Measurements from ENCODE around the gene CHD9NB. TPM values are rescaled to one million over a fixed set of nuclear protein-coding genes. Genes with fewer than 3 reads are reported as not detected.

CHD9NB gene
- total and polyA plus RNA-seq, 10 of the 15 experiments (the other 5 are each of a cell fraction or from before 2014, with no cell fraction given): 0.14 to 1.6 (median 0.73) TPM

GRCh38 chr16:53093162-53093744 lies 40.6 kb upstream of the CHD9NB start:
- intact Hi-C loops (cut with micrococcal nuclease; ENCODE audit: unreplicated experiment): no loop called here
- Histone ChIP-seq H3K4me3 (no peak overlapping the region), H3K4me1 (ENCODE audit: control insufficient read depth, insufficient read depth, low read length) (peaks cover 55% of the 10 kb centered on the region), H3K9me3 (replicated peaks; ENCODE audit: control insufficient read depth, insufficient read depth, low read length) (no peaks in the 10 kb centered on the region), H3K9ac (ENCODE audit: control insufficient read depth, insufficient read depth, low read length) (peak overlapping the region; percentile 45; the same call in 1 of the 2 replicates), H4K20me1 (ENCODE audit: control insufficient read depth, insufficient read depth) (no peaks in the 10 kb centered on the region), H3K4me2 (ENCODE audit: control insufficient read depth, insufficient read depth) (peak overlapping the region; percentile 84), H2AFZ (ENCODE audit: control insufficient read depth, low read depth, low read length) (no peak overlapping the region), H3K27ac (ENCODE audit: control insufficient read depth, insufficient read depth) (peak overlapping the region; percentile 85), H3K27me3 (replicated peaks in 1 of 2; ENCODE audit: control insufficient read depth in 2 of 2, insufficient read depth in 2 of 2, low read length in 1 of 2) (no peaks in the 10 kb centered on the region), H3K79me2 (ENCODE audit: control insufficient read depth, insufficient read depth, low read length) (peaks cover 50% of the 10 kb centered on the region), H3K36me3 (ENCODE audit: control insufficient read depth in 2 of 2, insufficient read depth in 2 of 2, low read length in 1 of 2) (peaks cover 0 to 1% of the 10 kb centered on the region in 2 experiments; a peak in 2 of 4 replicates)
- BruUV-seq (replicated peaks): no TSS peak
- RAD21 ChIA-PET (ENCODE audit: unreplicated experiment): interaction anchor here (1.3 to 5.6 kb wide), 4 partner anchors 25 to 38 kb away, joined by 4 to 97 read pairs (median 9); partner anchors contain the start of gene CHD9
- in situ Hi-C loops (cut with MboI): no loop called here
- no peak for FAIRE-seq
- CTCF ChIA-PET: interaction anchor here (0.7 to 2.8 kb wide), 5 partner anchors 11 to 38 kb away, joined by 5 to 14 read pairs (median 7); partner anchors contain the start of gene CHD9
- no peak for DNase-seq (ENCODE audit: low read depth, low spot score)
- over 99% methylated on average over 5 of the region's 5 CpGs for WGBS (ENCODE audit: insufficient coverage, insufficient replicate concordance, low lambda C conversion rate, missing lambda C conversion rate)
- no peak for ATAC-seq
- TF ChIP-seq CHD1 (IDR thresholded peaks at IDR 0.05; ENCODE audit: low read depth, low read length): no peak
- TF ChIP-seq, protein P1, sequence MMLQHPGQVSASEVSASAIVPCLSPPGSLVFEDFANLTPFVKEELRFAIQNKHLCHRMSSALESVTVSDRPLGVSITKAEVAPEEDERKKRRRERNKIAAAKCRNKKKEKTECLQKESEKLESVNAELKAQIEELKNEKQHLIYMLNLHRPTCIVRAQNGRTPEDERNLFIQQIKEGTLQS (IDR thresholded peaks at IDR 0.05; ENCODE audit: borderline replicate concordance, extremely low read depth, low read depth, low read length): no peak
- no peak for TF ChIP-seq YY1 (IDR thresholded peaks at IDR 0.05; ENCODE audit: low read depth, low read length)
- POLR2A ChIA-PET: interaction anchor here (0.6 to 4.7 kb wide), 5 partner anchors 10 to 106 kb away, joined by 3 to 66 read pairs (median 3); no protein-coding TSS in a partner anchor
- SMC1A ChIA-PET (ENCODE audit: uncharacterized antibody, unreplicated experiment): interaction anchor here (0.9 to 5.2 kb wide), 9 partner anchors 7 to 114 kb away, joined by 4 to 89 read pairs (median 5); no protein-coding TSS in a partner anchor

GRCh38 chr16:53092284-53092683 lies 39.6 kb upstream of the CHD9NB start:
- SMC1A ChIA-PET (ENCODE audit: uncharacterized antibody, unreplicated experiment): interaction anchor here (0.6 to 5.2 kb wide), 10 partner anchors 8 to 40 kb away, joined by 3 to 89 read pairs (median 5); no protein-coding TSS in a partner anchor
- FAIRE-seq (no peak), DNase-seq (ENCODE audit: low read depth, low spot score) (no peak), ATAC-seq (no peak)
- no TSS peak for BruUV-seq (replicated peaks)
- Histone ChIP-seq H3K4me3 (no peak overlapping the region), H4K20me1 (ENCODE audit: control insufficient read depth, insufficient read depth) (no peaks in the 10 kb centered on the region), H3K4me2 (ENCODE audit: control insufficient read depth, insufficient read depth) (peak overlapping the region; percentile 99; the same call in 1 of the 2 replicates), H3K9ac (ENCODE audit: control insufficient read depth, insufficient read depth, low read length) (no peak overlapping the region), H2AFZ (ENCODE audit: control insufficient read depth, low read depth, low read length) (no peak overlapping the region), H3K36me3 (ENCODE audit: control insufficient read depth in 2 of 2, insufficient read depth in 2 of 2, low read length in 1 of 2) (peaks cover under 1 to 1% of the 10 kb centered on the region in 2 experiments; a peak in 3 of 4 replicates), H3K4me1 (ENCODE audit: control insufficient read depth, insufficient read depth, low read length) (peaks cover 46% of the 10 kb centered on the region), H3K9me3 (replicated peaks; ENCODE audit: control insufficient read depth, insufficient read depth, low read length) (no peaks in the 10 kb centered on the region), H3K27me3 (replicated peaks in 1 of 2; ENCODE audit: control insufficient read depth in 2 of 2, insufficient read depth in 2 of 2, low read length in 1 of 2) (no peaks in the 10 kb centered on the region), H3K27ac (ENCODE audit: control insufficient read depth, insufficient read depth) (peak overlapping the region; percentile 96; the same call in 1 of the 2 replicates), H3K79me2 (ENCODE audit: control insufficient read depth, insufficient read depth, low read length) (peaks cover 47% of the 10 kb centered on the region)
- intact Hi-C loops (cut with micrococcal nuclease; ENCODE audit: unreplicated experiment): no loop called here
- 93% methylated on average over 2 of the region's 2 CpGs for WGBS (ENCODE audit: insufficient coverage, insufficient replicate concordance, low lambda C conversion rate, missing lambda C conversion rate)
- RAD21 ChIA-PET (ENCODE audit: unreplicated experiment): interaction anchor here (0.5 to 5.6 kb wide), 12 partner anchors 8 to 136 kb away, joined by 3 to 97 read pairs (median 4); no protein-coding TSS in a partner anchor
- in situ Hi-C loops (cut with MboI): no loop called here
- POLR2A ChIA-PET: interaction anchor here (0.7 to 4.7 kb wide), 6 partner anchors 9 to 116 kb away, joined by 3 to 66 read pairs (median 4); no protein-coding TSS in a partner anchor
- CTCF ChIA-PET: interaction anchor here (1.2 to 2.8 kb wide), 9 partner anchors 19 to 37 kb away, joined by 3 to 14 read pairs (median 7); partner anchors contain the start of gene CHD9
- TF ChIP-seq HDAC2 (IDR thresholded peaks at IDR 0.05): no peak
- TF ChIP-seq NFYB (IDR thresholded peaks at IDR 0.05; ENCODE audit: insufficient read depth, low read depth, low read length): no peak
- TF ChIP-seq PAX5 (IDR thresholded peaks at IDR 0.05; ENCODE audit: borderline replicate concordance, low read depth, low read length): no peak
- no peak for TF ChIP-seq NFIC (IDR thresholded peaks at IDR 0.05; ENCODE audit: low read depth, low read length)
- no peak for TF ChIP-seq EGR1 (IDR thresholded peaks at IDR 0.05; ENCODE audit: borderline replicate concordance in 1 of 2, low read depth in 2 of 2, low read length in 2 of 2)
- no peak for TF ChIP-seq SRF (IDR thresholded peaks at IDR 0.05; ENCODE audit: low read depth in 2 of 2, low read length in 2 of 2)
- no peak for TF ChIP-seq STAT3 (IDR thresholded peaks at IDR 0.05; ENCODE audit: low read depth, low read length)
- TF ChIP-seq, protein P2, sequence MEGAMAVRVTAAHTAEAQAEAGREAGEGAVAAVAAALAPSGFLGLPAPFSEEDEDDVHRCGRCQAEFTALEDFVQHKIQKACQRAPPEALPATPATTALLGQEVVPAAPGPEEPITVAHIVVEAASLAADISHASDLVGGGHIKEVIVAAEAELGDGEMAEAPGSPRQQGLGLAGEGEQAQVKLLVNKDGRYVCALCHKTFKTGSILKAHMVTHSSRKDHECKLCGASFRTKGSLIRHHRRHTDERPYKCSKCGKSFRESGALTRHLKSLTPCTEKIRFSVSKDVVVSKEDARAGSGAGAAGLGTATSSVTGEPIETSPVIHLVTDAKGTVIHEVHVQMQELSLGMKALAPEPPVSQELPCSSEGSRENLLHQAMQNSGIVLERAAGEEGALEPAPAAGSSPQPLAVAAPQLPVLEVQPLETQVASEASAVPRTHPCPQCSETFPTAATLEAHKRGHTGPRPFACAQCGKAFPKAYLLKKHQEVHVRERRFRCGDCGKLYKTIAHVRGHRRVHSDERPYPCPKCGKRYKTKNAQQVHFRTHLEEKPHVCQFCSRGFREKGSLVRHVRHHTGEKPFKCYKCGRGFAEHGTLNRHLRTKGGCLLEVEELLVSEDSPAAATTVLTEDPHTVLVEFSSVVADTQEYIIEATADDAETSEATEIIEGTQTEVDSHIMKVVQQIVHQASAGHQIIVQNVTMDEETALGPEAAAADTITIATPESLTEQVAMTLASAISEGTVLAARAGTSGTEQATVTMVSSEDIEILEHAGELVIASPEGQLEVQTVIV (IDR thresholded peaks at IDR 0.05; ENCODE audit: borderline replicate concordance, partially characterized antibody): no peak
- no peak for TF ChIP-seq BRCA1 (IDR thresholded peaks at IDR 0.05; ENCODE audit: low read depth, low read length)

Data from GM12878 (cell line).